Measurements from ENCODE around the gene PSMB5.

GRCh38 chr14:23043754-23044153 lies 9.1 kb upstream of the PSMB5 start:
- TF ChIP-seq EZH2 (IDR thresholded peaks at IDR 0.05; ENCODE audit: borderline replicate concordance, low read depth, low read length, severe bottlenecking) (no peak), CTCF (IDR thresholded peaks at IDR 0.05; ENCODE audit: borderline replicate concordance, extremely low read depth, low read length, poor library complexity, severe bottlenecking) (no peak)

Measured in DND-41 (cell line).